Esophagus squamous epithelium (tissue), 4 donors: Measurements from ENCODE around the gene PRDM5.

Source experiments
- POLR2A ChIP-seq, 4 donors: fragments of 450-650 bp; IDR thresholded peaks; one replicate each; pipeline ENCODE4 v1.6.1; 2017; ENCODE audit warnings: antibody characterized with exemption in 4 of 4, mild to moderate bottlenecking in 4 of 4, moderate library complexity in 3 of 4
- TF ChIP-seq, protein P1 (sequence below), 6 experiments: fragments of 450-650 bp in 4 of 6; fragments of 200-600 bp in 2 of 6; sonication (generic) in 2 of 6; IDR thresholded peaks; one replicate each; pipeline ENCODE4 v1.5.1; 2016 to 2019; ENCODE audit warnings: antibody characterized with exemption in 6 of 6, mild to moderate bottlenecking in 4 of 6, moderate library complexity in 4 of 6

DNA sequence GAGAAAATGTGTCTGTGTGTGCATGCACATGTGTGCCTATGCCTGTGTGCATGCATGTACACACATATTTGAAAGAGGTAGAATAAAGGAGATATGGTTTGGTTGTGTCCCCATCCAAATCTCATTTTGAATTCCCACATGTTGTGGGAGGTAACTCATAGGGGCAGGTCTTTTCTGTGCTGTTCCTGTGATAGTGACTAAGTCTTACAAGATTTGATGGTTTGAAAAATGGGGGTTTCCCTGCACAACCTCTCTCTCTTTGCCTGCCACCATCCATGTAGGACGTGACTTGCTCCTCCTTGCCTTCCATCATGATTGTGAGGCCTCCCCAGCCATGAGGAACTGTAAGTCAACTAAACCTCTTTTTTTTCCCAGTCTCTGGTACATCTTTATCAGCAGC, 87.2 kb downstream of the PRDM5 start:
- TF ChIP-seq, protein P1, sequence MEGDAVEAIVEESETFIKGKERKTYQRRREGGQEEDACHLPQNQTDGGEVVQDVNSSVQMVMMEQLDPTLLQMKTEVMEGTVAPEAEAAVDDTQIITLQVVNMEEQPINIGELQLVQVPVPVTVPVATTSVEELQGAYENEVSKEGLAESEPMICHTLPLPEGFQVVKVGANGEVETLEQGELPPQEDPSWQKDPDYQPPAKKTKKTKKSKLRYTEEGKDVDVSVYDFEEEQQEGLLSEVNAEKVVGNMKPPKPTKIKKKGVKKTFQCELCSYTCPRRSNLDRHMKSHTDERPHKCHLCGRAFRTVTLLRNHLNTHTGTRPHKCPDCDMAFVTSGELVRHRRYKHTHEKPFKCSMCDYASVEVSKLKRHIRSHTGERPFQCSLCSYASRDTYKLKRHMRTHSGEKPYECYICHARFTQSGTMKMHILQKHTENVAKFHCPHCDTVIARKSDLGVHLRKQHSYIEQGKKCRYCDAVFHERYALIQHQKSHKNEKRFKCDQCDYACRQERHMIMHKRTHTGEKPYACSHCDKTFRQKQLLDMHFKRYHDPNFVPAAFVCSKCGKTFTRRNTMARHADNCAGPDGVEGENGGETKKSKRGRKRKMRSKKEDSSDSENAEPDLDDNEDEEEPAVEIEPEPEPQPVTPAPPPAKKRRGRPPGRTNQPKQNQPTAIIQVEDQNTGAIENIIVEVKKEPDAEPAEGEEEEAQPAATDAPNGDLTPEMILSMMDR (IDR thresholded peaks at IDR 0.05) = no peak
- TF ChIP-seq POLR2A (IDR thresholded peaks at IDR 0.05) = no peak
